Hematopoietic multipotent progenitor cell treated with erythropoietin and hydrocortisone succinate and interleukin-3 and kit ligand, for 17 days (in vitro differentiated cells): Measurements from ENCODE around the gene SLC9A3.
"Not testable (repeated sequence)": the region's sequence is repeated elsewhere in the genome, so short reads cannot be mapped to it uniquely, and the experiment has no call there.

ENCODE experiments used
- DNase-seq: peaks from one replicate; pipeline ENCODE4 v3.0.0-alpha.2; 2015; ENCODE audit warnings: low spot score

Gene SLC9A3

GRCh38 chr5:489689-490080 is 34.6 kb downstream of the SLC9A3 start:
- DNase-seq = no peak

DNA sequence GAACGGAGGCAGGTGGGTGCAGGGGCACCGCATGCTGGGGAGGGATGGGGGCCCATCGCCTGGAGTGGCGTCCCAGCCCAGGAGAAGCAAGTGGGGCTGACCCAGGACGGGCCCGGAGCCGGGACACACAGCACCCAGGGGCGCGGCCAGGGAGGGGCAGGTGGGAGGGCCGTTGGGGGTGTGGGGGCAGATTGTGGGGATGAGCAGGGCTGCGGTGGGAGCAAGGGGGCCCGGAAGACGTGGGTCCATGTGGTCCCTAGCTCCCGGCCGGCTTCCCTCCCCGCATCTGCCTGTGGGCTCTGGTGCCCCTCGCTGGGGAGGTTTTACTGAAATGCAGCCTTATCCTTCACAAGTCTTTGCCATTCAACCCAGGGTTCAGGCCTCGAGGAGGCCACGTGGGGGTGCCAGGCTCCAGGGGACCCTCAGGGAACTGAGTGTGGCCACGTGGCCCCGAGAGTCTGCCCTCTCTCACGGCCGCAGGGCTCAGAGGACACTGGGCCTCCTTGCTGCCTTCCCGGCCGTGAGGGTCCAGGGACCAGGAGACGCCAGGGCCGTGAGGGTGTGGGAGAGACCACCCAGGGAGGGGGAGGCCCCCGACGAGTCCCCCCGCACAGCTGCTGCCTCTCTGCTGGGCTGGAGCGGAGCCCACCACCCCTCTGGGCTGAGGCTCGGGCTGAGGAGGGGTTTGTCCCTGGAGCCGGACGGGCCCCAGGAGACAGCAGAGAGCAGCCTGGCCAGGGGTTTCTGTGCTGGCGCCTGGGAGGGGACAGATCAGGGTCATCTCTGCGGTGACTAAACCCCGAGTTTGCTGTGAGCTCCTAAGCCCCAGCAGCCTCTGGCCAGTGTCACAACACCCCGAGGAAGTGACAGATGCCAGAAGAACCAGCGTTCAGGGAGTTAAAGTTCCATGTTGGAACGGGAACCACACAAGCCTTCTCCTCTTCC is 35.2 kb downstream of the SLC9A3 start:
- DNase-seq = no peak

- DNase-seq = no peak
Measured at GRCh38 chr5:488241-488640, 36.0 kb downstream of the SLC9A3 start.

DNA sequence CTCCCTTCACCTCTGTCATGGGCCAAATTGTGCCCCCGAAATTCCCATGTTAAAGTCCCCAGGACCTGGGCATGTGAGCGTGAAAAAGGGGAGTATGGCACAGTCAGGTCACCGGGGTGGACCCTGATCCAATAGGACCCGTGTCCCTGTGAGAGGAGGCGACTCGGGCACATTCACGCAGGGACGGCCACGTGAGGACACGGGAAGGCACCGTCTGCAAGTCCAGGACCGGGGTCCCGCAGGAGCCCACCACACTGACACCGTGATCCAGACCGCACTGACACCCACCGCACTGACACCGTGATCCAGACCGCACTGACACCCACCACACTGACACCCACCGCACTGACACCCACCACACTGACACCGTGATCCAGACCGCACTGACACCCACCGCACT is 37.7 kb downstream of the SLC9A3 start:
- DNase-seq = not testable (repeated sequence)

GRCh38 chr5:485946-486491 is 38.2 kb downstream of the SLC9A3 start:
- DNase-seq = no peak

DNA sequence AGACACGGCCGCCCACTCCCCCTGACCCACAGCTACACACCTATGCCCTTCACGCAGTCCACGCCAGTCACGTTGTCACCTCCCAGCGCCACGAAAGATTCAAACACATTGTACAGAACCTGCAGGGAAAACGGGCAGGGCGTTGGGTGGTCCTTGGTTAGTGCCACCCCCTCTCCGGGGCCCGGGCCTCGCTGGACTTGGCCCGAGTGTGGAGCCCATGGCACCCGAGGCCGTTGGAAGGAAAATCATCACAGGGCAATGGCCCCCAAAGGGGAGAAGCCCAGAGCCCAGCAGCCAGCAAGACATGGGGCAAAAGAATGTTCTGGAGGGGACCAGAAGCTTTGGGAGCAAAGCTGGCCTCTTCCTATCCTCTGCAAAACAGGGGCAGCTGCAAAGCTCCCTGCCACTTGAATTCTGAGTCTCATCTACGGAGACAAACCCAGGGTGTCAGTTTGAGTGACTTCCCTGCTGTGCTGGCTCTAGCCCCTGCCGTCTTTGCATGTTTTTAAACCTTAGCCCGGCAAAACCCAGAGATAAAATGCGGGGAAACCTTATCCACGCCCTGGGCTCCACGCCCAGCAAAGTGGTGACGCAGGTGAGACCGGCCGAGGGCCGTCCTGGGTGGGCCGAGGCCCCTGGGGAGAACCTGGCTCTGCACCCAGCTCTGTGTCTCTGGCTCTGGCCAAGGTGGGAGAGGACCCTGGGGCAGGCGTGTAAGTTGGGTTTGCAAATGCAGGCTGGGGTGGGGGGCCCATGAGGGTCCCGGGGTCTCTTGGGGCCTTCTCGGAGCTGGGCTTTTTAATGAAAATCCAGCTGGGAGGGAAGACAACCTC is 38.9 kb downstream of the SLC9A3 start:
- DNase-seq = no peak

DNA sequence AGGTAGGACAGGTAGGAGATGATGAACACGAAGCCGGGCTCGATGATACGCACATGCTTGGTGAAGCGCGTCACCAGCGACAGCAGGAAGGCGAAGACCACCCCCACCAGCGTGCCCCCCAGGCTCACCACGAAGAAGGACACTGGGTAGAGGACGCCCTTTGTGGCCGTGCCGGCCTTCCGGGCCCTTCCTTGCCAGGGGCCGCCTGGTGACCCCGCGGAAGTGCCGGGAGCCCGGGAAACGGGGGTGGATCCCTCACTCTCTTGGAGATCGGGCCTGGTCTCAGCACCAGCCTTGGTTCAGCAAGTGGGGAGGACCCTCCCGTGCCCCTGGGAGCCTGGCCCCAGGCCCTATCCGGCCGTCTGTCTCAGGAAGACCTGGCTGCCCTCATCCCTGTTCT is 39.7 kb downstream of the SLC9A3 start:
- DNase-seq = no peak

- no peak for DNase-seq
Measured at GRCh38 chr5:483434-484140, 40.7 kb downstream of the SLC9A3 start.

DNA sequence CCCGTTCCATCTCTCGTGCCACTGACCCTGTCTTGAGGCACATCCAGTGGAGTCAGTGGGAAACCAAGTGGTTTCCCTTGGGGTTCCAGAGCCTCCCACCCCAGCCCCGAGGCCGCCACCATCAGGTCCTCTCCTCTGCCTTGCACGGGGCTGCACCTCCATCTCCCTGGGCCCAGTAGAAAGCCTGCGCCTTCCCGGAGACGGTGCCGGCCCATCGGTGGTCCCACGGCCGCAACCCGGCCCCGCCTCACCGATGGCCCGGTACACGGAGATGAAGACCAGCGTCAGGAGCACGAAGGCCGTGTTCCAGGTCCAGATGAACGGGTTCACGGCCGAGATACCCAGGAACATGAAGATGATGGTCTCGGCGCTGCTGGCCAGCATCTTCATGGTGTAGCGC is 41.2 kb downstream of the SLC9A3 start:
- DNase-seq = no peak

- DNase-seq = no peak
Measured at GRCh38 chr5:482506-482905, 41.7 kb downstream of the SLC9A3 start.

- no peak for DNase-seq
Measured at GRCh38 chr5:482021-482420, 42.2 kb downstream of the SLC9A3 start.

DNA sequence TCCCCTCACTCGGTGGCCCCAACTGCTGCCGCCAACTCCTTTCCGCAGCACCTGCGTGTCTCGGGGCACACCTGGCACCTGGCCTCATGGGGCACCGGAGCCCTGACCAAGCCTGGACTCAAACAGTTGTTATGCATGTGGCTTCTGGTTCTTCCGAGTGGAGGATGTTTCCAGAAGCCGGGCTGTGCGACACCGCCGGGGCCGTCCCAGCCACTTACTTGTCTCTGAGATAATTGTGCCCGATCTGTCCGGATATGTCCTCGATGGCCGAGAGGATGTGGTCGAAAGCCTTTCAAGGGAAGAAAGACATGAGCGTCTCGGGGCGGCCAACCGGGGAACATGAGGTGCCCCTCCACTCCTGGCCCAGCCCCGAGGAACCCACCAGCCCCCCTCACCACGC is 42.9 kb downstream of the SLC9A3 start:
- no peak for DNase-seq

- DNase-seq = no peak
Measured at GRCh38 chr5:479566-480319, 44.5 kb downstream of the SLC9A3 start.

- DNase-seq = no peak
Measured at GRCh38 chr5:478982-479535, 45.2 kb downstream of the SLC9A3 start.

DNA sequence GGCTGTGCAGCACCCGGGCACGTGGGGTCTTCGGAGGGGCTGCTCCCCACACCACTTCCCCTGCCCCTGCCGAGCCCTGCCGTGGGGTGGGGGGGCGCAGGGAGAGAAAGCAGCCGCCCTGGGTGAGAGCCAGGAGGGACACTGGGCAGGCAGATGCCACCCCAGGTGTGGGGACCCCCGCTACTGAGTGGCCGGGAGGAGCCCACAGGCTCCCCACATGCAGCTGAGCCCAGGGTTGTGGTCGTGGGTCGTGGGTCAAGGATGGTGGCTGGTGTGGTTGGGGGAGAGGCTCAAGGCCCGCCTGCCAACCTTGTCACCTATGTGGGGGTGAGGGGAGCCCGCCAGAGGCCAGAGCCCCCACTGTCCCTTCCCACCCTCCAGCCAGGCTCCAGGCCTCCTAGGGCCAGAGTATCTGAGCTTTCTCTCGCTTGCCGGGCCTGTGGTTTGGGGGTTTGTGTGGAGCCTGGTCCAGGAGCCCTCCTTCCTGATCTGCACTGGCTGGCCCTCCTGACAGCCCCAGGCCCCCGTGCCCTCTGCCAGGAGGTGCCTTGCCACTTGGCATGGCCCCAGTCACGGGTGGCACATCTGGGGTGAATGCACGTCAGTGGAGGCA is 45.8 kb downstream of the SLC9A3 start:
- no peak for DNase-seq

DNA sequence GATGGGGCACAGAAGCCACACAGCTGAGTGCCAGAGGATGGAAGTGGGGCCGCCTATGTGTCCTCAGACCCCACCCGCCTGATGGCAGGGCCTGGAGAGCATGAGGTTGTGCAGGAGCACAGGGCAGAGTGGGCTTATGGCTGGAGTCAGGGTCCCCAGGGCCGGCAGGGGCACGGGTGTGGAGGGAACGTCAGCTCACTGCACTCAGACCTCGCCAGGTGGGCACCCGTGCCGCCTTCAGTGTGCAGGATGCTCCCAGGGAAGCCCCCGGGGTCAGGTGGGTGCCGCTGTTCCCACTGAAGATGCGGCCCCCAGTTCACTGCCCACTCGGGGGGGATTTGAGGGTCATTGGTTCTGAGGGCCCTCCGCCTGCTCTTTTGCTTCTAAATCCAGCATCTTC is 46.4 kb downstream of the SLC9A3 start:
- no peak for DNase-seq

DNA sequence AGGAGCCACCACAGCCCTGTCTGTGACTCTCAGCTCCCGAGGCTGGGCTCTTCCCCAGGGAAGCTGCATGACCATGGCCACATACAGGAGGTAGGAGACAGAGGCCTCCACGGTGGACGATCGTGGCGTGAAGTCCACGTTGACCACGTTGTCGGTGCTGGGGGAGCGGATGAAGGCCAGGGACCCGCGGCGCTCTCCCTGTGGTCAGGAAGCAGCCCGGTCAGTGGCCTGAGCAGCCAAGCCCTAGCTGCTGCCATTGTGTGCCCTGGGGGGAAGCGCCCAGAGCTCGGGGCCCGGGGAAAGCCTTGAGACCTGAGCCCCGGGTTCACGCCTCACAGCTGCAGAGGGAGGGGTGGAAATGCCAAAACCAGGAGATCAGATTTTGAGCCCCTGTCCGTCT is 47.0 kb downstream of the SLC9A3 start:
- no peak for DNase-seq

DNA sequence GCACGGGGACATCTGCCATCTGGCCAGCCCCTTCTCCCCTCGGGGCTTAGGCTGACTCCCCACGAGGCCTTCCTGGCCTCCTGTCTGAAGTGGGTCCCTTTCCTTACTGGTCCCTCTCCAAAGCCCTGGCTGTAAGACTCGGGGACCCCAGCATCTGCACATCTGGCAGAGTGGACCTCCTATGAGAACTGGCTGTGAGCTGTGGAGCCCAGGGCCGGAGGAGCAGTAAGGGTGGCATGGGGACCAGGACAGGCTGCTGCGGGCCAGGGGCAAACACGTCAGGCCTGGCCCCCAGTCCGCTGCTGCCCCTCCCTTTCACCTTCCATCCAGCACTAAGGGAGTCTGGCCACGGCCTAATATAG is 47.5 kb downstream of the SLC9A3 start:
- DNase-seq = no peak

DNA sequence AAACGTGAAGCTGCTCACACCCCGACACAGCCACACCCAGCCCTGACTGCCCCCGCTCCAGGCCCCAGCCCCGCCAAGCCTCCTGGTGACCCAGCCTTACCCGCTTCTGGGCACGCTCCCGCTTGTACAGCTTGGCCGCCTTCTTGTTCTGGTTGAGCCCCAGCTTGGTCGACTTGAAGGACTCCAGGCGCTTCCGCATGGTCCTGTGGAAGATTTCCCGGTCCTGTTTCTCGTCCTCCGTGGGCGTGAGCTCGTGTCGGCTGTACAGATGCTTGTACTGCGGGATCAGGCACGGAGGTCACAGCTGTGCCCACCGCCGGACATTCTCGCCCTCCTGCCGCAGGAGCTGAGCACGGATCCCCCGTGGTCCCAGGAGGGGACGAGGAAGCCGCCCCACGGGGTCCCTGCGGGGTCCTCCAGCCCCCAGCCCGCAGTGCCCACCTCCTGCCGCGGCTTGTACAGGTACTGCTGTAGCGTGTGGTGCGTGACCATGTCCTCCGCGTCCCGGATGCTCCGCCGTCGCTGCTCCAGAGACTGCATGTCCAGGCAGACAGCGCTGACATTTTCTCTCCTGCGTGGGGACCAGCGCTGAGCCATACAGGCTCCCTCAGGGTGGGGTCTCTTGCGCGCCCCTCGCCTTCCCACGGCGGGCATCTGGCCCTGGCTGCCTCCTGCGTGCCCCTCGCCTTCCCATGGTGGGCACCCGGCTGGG is 48.0 kb downstream of the SLC9A3 start:
- no peak for DNase-seq

DNA sequence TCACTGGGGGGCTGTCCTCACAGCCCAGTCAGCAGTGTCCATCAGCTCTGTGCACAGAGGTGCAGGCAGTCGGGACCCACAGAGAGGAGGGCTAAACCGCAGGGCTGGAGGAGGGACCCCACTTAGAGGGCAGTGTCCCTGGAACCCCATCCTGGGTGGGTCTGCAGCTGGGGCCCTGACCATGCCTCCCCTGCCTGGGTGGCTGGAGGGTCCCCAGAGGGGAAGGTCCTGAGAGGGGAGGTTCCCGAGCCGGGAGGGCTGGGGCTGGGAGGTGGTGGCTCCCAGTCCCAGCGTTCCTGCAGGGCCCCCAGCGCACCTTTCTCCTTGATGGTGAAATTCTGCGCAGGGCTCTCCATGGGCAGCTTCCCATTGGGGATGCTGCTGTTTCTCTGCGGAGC is 48.5 kb downstream of the SLC9A3 start:
- no peak for DNase-seq
